Activated CD4-positive, alpha-beta T cell treated with anti-CD3 and anti-CD28 coated beads, Interleukin-2, amount 50 U/mL, for 16 hours (primary cell): ENCODE measurements around the gene NCMAP.
A peak's percentile ranks its signal among the peaks of the same experiment; 100 is the strongest.

Experiments
- DNase-seq: peaks from one replicate; pipeline ENCODE4 v3.0.0-alpha.2; 2020

NCMAP gene

DNA sequence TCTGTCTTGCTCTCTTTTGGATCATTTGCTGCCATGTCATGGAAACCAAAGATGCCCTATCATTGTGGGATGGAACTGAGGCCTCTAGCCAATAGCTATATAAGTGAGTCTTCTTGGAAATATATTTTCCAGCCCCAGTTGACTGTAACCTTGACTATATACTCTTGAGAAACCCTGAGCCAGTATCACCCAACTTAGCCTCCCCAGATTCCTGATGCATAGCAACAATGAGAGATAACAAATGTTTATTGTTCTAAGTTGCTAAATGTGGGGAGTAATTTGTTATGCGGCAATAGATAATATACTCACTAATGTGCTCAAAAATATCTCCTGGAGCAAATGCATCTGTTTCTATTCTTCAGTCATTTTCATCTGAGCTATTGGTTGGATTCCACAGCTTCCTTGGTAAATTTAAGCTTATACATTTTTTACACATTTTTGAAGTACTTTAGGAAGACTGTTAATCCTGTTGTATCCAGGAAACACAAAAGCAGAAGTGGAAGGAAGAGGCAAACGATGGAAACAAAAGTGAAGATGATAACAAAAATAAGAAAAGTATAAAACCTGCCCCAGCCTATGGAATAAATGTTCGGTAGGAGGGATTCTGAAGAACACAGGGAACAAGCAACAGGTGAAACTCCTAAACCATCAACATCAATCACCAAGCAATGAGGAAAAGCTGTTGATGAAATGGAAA lies 80.9 kb downstream of the NCMAP start:
- DNase-seq, result no peak

DNA sequence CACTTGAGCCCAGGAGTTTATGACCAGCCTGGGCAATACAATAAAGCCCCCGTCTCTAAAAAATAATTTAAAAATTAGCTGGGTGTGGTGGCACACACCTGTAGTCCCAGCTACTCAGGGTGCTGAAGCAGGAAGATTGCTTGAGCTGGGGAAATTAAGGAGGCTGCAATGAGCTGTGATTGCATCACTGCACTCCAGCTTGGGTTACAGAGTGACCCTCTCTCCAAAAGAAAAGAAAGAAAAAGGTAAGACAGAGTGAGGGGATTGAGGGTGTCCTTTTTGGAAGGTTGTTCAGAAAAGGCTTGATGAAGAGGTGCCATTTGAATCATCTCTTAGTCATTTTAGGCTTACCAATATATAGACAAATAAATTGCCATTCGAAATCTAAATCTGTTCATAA lies 83.2 kb downstream of the NCMAP start:
- no peak for DNase-seq

DNA sequence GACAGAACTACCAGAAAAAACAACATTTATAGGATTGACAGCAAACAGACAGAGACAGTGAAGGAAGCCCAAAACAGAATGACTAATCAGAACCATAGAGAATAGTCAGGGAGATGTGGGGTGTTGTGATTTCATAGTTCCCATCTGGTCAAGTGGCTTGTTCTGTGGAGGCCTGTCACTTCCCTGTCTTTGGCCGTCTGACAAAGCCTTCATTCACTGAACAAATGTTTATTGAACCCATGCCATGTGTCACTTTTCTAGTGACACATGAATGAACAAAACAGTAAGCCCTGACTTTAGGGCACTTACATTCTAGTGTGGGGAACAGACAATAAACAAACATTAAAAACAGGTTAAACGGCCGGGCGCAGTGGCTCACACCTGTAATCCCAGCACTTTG lies 84.0 kb downstream of the NCMAP start:
- no peak for DNase-seq

- no peak for DNase-seq
Measured at GRCh38 chr1:24640288-24640687, 84.4 kb downstream of the NCMAP start.

DNA sequence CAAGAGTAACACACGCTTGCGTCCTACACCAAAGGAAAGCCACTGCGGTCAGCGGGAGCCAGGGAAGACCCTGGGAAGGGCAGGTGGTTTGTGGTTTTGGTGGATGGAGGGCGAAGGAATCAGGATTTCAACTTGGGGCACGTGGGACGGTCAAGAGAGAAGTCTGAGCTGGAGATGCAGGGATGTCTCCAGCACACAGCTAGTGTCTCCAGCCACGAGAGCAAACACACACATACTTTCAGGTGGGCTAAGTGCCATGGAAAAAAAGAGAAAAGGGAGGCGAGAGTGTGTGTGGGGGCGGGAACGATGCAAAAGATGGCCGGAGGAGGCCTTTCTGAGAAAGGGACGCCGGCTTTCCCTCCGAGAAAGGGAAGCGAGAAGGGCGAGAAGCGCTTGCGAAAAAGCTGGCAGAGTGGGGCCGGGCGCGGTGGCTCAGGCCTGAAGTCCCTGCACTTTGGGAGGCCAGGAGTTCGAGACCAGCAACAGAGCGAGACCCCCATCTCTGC lies 85.8 kb downstream of the NCMAP start:
- peak; percentile 47 for DNase-seq

DNA sequence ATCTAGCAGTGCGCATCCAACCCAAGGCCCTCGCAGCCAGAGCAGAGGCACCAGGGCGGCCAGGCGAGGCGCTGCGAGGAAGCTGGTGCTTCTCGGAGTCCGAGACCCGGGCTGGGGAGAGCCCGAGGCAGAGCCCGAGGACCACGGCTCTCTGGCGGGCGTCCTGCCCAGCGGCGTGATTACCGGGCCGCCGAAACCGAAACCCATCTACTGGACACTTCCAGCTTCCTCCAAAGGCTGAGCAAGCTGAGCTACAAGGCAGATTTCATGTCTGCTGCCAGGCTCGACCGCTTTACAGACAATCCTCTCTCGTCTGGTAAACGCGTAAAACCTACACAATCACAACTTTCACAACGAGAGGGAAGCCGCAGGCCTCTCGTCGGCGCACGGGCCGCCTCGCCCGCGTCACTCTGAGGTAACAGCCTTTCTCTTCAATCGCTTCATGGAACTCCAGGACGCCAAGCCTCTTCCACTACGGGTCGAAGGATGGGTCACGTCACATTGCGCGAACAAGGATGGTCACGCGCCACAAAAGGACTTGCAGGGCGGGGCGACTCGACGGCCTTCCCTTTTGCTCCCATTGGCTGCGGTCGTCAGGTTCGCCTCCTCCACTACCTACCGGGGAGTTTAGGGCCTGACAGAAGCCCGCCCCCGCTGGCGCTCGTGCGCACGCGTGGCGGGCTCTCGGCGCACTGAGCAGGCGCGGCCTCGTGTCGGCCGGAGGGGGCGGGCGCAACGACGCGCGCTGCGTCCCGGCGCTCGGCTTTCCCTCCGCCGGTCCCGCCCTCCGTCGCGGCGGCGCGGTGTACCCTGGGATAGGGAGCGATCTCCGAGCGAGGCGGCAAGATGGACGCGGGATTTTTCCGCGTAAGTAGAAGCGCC lies 86.8 kb downstream of the NCMAP start, which contains the start of gene SRRM1:
Gene SRRM1, plus strand, starts transcription at position 822 of the 882 bp plus-strand sequence. Its CDS starts 25 bp downstream, at position 847.
- peak; percentile 100 for DNase-seq

DNA sequence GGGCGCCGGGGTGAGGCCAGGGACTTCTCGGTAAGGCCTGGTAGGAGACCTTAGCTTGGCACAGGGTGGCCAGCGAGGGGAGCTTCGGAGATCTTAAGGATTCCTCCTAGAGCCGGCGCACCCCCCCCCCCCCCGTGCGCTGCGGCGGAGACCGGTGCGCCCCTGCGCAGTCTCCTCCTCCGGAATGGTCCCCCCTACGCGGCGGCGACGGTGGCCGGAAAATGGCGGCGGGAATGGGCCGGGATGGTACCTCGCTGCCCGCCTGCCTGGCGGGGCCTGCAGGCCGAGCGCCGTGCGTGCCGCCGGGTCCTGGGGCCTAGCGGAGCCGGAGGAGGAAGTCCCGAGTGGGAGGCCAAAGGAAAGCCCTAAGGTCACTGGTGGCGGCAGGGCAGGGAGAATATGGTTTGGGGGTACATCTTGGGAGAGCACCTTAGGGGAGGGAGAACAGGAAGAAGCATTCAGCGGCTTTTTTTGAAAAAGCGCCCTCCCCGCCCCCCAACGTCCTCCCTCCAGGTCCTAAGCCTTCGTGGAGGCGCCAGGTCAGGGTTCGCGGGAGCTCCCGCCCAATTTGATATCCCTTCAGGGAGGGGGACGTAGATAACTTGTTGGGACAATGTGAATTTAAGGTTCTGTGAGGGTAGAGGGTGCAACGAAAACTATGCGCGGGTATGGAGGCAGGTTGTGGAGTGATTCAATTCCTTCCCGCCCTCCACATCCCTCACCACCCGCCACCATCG lies 87.6 kb downstream of the NCMAP start:
- no peak for DNase-seq

GRCh38 chr1:24644100-24644384 lies 88.2 kb downstream of the NCMAP start:
- peak; percentile 17 for DNase-seq

DNA sequence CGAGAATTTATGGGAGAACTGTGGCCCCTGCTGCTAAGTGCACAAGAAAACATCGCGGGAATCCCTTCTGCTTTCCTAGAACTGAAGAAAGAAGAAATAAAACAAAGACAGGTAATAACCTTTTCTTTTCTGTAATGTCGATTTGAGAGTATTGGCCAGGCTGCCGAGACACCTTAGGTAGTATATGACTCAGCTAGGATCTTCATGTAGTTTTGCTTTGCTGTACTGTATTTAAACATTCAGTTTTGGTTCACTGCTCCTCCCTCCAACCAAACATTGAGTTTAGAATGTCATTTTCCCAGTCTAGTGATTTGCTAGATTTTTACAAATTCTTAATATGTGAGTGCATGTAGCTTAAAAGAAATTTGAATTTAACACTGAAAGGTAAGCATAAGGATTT lies 93.0 kb downstream of the NCMAP start:
- no peak for DNase-seq

- DNase-seq, result no peak
Measured at GRCh38 chr1:24652382-24652781, 96.5 kb downstream of the NCMAP start.

DNA sequence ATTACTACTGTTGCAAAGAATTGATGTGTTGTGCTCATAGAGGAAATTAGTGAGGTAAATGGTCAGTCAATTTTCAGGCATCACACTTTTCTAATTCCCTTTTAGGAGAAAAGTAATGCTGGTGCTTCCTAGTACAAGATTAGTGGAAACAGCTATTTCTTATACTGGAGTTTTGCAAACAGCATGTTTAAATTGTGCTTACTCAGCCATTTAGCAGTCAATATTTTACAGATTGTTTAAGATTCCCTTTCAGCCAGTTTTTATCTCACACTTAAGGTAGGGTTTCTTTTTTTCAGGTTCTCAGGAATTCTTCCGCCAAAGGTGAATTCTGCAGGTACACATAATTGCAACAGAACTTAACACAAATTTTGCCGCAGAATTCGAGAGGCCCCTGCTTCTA lies 98.1 kb downstream of the NCMAP start:
- no peak for DNase-seq

DNA sequence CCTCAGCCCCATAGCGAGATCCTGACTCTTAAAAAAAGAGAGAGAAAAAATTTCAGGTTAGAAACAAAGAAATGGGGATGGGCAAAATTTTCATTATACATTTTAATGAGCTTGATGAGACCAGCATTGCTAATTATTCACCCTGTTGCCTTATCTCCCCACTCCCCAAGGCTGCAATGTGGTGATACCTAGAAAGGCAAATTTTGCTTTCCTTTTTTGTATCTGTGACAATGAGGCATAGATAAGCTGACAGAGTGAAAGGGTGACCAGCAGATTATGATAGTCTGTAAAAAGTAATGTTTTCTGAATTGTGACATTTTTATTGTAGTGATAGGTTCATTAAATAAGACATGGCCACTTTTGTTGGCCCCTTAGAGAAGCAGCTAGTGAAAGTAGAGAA lies 100.2 kb downstream of the NCMAP start:
- no peak for DNase-seq

DNA sequence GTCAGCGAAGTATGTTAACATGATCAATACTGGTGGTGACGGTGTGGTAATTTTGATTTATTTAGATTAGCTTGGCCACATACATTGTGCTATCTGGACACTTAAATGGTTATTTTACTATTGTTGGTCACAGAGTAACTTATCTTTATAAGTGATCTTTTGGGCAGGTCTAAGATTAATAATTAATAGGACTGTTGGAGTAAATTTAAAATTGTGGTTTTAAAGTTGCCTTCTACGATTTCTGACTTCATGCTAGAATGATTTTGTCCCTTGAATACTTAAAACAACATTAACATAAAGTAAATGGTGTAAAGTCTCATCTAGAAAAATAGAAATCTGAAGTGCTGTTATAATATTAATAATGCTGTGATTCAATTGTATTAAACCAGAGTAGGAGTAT lies 101.9 kb downstream of the NCMAP start:
- no peak for DNase-seq
